Stimulated activated naive CD8-positive, alpha-beta T cell treated with anti-CD3 and anti-CD28 coated beads, Interleukin-15, Interleukin-2, amounts not matched to agents 100 ng/mL and 50 ng/mL, for 24 hours (primary cell): ENCODE measurements around the gene SMARCD3.

ENCODE experiments used
- H3K27ac Mint-ChIP-seq: one replicate; pipeline ENCODE4 v1.8.0; 2021; ENCODE audit warnings: mild to moderate bottlenecking, mixed read lengths
- H3K27me3 Mint-ChIP-seq: one replicate; pipeline ENCODE4 v1.8.0; 2021; ENCODE audit warnings: mixed read lengths
- H3K36me3 Mint-ChIP-seq: one replicate; pipeline ENCODE4 v1.8.0; 2021; ENCODE audit warnings: low read depth, mixed read lengths
- H3K4me1 Mint-ChIP-seq: one replicate; pipeline ENCODE4 v1.8.0; 2021; ENCODE audit warnings: low read depth, mixed read lengths
- H3K4me3 Mint-ChIP-seq: one replicate; pipeline ENCODE4 v1.8.0; 2021; ENCODE audit warnings: mild to moderate bottlenecking, mixed read lengths
- H3K9me3 Mint-ChIP-seq: one replicate; pipeline ENCODE4 v1.8.0; 2021; ENCODE audit warnings: mixed read lengths

SMARCD3 gene

DNA sequence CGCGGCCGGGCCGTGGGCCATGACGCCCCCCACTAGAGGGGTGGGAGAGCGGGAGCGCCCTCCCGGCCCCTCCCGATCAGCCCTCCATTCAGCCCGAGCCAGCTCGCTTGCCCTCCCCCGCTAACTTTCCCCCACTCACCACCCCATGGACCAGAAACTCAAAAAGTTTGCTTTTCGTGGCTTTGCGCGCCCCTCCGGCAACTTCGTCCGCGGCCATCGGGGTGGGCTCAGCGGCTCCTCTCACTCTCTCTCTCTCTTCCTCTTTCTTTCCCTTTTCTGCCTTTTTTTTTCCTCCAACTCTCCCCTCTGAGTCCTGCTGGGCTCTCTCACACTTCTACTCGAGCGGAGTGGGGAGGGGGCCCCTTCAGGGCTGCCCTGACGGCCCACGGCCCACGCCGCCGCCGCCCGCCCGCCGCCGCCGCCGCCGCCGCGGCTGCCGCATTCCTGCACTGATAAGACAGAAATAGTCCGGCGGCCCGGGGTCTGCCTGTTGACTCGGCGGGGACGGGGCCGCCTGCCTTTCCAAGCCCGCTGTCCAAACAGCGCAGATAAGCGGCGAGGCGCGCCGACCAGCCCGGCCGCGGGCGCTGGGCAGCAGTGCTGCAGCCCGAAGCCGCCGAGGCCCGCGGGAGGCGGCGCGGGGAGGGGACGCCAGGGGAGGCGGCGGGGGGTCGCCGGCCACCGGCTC, at the start of gene SMARCD3:
SMARCD3 (minus strand) TSS at position 349 of the 688 bp plus-strand sequence; CDS start at position 217, 132 bp downstream.
- H3K4me1 Mint-ChIP-seq: peaks cover 48% of the 10 kb centered on the region

GRCh38 chr7:151296202-151296992, 47.9 kb upstream of the SMARCD3 start:
- Mint-ChIP-seq H3K36me3 (no peaks in the 10 kb centered on the region), H3K9me3 (no peaks in the 10 kb centered on the region), H3K27ac (no peak overlapping the region), H3K4me3 (no peak overlapping the region), H3K4me1 (no peaks in the 10 kb centered on the region), H3K27me3 (peaks cover 21% of the 10 kb centered on the region)

More for the DNA sequence above, at the start of gene SMARCD3:
- Mint-ChIP-seq H3K9me3 (no peaks in the 10 kb centered on the region), H3K36me3 (no peaks in the 10 kb centered on the region), H3K4me3 (peak within 1 kb of the TSS; percentile 75), H3K27me3 (peaks cover 51% of the 10 kb centered on the region), H3K27ac (no peak within 1 kb of the TSS)

DNA sequence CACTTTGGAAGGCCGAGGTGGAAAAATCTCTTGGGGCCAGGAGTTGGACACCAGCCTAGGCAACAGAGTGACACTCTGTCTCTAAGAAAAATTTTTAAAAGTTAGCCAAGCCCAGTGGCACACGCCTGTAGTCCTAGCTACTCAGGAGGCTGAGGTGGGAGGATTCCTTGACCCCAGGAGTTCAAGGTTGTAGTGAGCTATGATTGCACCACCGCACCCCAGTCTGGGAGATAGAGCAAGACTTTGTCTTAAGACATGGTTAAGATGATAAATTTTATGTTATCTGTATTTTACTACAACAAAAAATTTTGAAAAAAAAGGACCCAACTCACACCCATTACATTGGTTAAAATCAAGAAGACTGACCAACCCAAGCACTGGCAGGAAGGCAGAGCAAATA, 44.4 kb upstream of the SMARCD3 start:
- Mint-ChIP-seq H3K4me1 (no peaks in the 10 kb centered on the region), H3K27me3 (peaks cover 18% of the 10 kb centered on the region), H3K27ac (no peak overlapping the region), H3K9me3 (no peaks in the 10 kb centered on the region), H3K4me3 (no peak overlapping the region), H3K36me3 (no peaks in the 10 kb centered on the region)

DNA sequence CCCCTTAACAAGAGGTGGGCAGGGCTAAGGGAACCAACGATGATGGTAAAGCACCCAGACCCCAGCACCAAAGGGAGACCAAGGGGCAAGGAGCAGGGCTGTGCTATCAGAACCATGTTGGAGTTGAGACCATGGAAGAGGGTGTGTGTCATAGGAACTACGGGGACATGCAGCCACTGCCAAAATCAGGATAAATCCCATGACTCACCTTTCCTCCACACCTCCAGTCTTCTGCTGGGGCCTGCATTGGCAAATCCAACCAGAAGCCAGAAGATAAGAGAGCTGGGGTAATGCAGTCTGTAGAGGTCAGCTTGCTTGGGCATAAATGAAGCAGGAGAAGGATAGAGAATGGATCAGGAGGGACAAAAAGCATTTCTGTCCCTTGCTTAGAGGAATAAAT, 42.7 kb upstream of the SMARCD3 start:
- H3K27ac Mint-ChIP-seq: no peak overlapping the region
- H3K27me3 Mint-ChIP-seq: peaks cover 23% of the 10 kb centered on the region
- peaks cover 4% of the 10 kb centered on the region for H3K4me1 Mint-ChIP-seq
- no peaks in the 10 kb centered on the region for H3K36me3 Mint-ChIP-seq
- no peaks in the 10 kb centered on the region for H3K9me3 Mint-ChIP-seq
- no peak overlapping the region for H3K4me3 Mint-ChIP-seq

- peaks cover 9% of the 10 kb centered on the region for H3K4me1 Mint-ChIP-seq
- no peaks in the 10 kb centered on the region for H3K9me3 Mint-ChIP-seq
- peaks cover 18% of the 10 kb centered on the region for H3K27me3 Mint-ChIP-seq
- no peak overlapping the region for H3K27ac Mint-ChIP-seq
- H3K36me3 Mint-ChIP-seq: no peaks in the 10 kb centered on the region
- H3K4me3 Mint-ChIP-seq: no peak overlapping the region
Observed at GRCh38 chr7:151290355-151290760, 41.9 kb upstream of the SMARCD3 start.

DNA sequence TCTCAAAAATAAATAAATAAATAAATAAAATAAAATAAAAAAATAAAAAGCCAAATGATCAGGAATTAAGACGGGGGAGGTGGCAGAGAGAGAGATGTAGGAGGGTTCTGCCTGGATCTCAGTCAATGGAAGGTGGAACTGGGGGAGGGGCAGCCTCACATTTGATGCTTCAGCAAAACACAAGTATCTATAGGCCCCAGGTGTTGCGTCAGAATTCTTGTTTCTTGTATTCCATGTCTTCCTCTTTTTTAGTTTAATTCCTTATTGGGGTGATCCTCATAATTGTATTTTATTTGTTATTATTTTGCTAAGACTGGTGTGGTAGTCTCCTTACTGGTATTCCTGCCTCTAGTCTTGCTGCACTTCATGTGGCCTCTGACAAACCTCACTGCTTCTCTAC, 41.4 kb upstream of the SMARCD3 start:
- Mint-ChIP-seq H3K4me1 (peaks cover 12% of the 10 kb centered on the region), H3K9me3 (no peaks in the 10 kb centered on the region), H3K27ac (no peak overlapping the region), H3K27me3 (peaks cover 15% of the 10 kb centered on the region), H3K4me3 (no peak overlapping the region), H3K36me3 (no peaks in the 10 kb centered on the region)

DNA sequence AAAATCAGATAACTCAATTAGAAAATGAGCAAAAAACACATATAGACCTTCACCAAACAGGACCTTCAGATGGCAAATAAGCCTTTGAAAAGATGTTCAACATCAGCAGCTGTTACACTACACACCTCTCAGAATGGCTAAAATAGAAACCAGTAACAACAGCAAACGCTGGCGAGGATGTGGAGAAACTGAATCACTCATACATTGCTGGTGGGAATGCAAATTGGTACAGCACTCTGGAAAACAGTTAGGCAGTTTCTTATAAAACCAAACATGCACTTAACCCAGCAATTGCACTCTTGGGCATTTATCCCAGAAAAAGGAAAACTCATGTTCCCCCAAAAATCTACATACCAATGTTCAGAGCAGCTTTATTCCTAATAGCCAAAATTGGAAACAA, 37.7 kb upstream of the SMARCD3 start:
- Mint-ChIP-seq H3K27me3 (peaks cover 25% of the 10 kb centered on the region), H3K4me3 (no peak overlapping the region), H3K27ac (no peak overlapping the region)

GRCh38 chr7:151283302-151283701, 34.8 kb upstream of the SMARCD3 start:
- H3K4me1 Mint-ChIP-seq: peaks cover 12% of the 10 kb centered on the region
- no peak overlapping the region for H3K27ac Mint-ChIP-seq
- no peaks in the 10 kb centered on the region for H3K36me3 Mint-ChIP-seq
- H3K4me3 Mint-ChIP-seq: no peak overlapping the region
- H3K9me3 Mint-ChIP-seq: no peaks in the 10 kb centered on the region
- peaks cover 30% of the 10 kb centered on the region for H3K27me3 Mint-ChIP-seq

More for the DNA sequence above, 37.7 kb upstream of the SMARCD3 start:
- no peaks in the 10 kb centered on the region for H3K9me3 Mint-ChIP-seq
- peaks cover 12% of the 10 kb centered on the region for H3K4me1 Mint-ChIP-seq
- H3K36me3 Mint-ChIP-seq: no peaks in the 10 kb centered on the region

GRCh38 chr7:151282111-151282510, 33.6 kb upstream of the SMARCD3 start:
- no peak overlapping the region for H3K4me3 Mint-ChIP-seq
- H3K36me3 Mint-ChIP-seq: no peaks in the 10 kb centered on the region
- no peak overlapping the region for H3K27ac Mint-ChIP-seq
- H3K9me3 Mint-ChIP-seq: no peaks in the 10 kb centered on the region
- peaks cover 25% of the 10 kb centered on the region for H3K27me3 Mint-ChIP-seq
- peaks cover 17% of the 10 kb centered on the region for H3K4me1 Mint-ChIP-seq

GRCh38 chr7:151281686-151282085, 33.2 kb upstream of the SMARCD3 start:
- H3K27ac Mint-ChIP-seq: no peak overlapping the region
- H3K9me3 Mint-ChIP-seq: no peaks in the 10 kb centered on the region
- H3K36me3 Mint-ChIP-seq: no peaks in the 10 kb centered on the region
- peaks cover 24% of the 10 kb centered on the region for H3K27me3 Mint-ChIP-seq
- H3K4me1 Mint-ChIP-seq: peaks cover 19% of the 10 kb centered on the region
- no peak overlapping the region for H3K4me3 Mint-ChIP-seq

DNA sequence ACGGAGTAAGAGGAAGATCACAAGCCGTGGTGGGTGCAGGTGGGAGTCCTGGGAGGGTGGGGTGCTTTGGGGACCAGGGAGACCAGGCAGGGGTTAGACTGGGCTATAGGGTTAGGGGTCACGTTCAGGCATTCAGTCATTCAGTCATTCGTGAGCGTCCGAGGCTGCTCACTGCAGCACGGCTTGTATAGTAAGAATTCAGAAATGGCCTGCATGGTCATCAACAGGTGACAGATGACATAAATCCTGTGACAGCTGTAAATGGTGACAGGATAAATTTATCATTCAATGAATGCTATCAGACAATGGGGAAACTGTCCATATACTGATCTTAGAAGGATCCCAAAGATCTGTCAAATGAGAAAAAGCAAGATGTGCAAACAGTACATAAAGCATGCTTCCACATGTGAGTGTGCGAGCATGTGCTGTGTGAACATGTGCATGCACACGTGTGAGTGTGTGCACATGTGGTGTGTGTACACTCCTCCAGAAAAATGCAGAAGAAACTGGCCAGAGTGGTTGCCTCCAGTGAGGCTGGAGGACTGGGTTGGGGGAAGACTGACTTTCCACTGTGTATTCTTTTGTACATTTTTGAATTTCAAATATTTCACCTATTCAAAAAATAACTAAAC, 32.0 kb upstream of the SMARCD3 start:
- Mint-ChIP-seq H3K4me1 (peaks cover 11% of the 10 kb centered on the region), H3K27me3 (peaks cover 24% of the 10 kb centered on the region), H3K9me3 (no peaks in the 10 kb centered on the region), H3K4me3 (no peak overlapping the region), H3K27ac (no peak overlapping the region), H3K36me3 (no peaks in the 10 kb centered on the region)

GRCh38 chr7:151279868-151280267, 31.4 kb upstream of the SMARCD3 start:
- H3K4me3 Mint-ChIP-seq: no peak overlapping the region
- H3K4me1 Mint-ChIP-seq: peaks cover 10% of the 10 kb centered on the region
- peaks cover 24% of the 10 kb centered on the region for H3K27me3 Mint-ChIP-seq
- H3K36me3 Mint-ChIP-seq: no peaks in the 10 kb centered on the region
- no peak overlapping the region for H3K27ac Mint-ChIP-seq
- H3K9me3 Mint-ChIP-seq: no peaks in the 10 kb centered on the region

GRCh38 chr7:151278949-151279348, 30.5 kb upstream of the SMARCD3 start:
- Mint-ChIP-seq H3K27ac (no peak overlapping the region), H3K9me3 (no peaks in the 10 kb centered on the region)

DNA sequence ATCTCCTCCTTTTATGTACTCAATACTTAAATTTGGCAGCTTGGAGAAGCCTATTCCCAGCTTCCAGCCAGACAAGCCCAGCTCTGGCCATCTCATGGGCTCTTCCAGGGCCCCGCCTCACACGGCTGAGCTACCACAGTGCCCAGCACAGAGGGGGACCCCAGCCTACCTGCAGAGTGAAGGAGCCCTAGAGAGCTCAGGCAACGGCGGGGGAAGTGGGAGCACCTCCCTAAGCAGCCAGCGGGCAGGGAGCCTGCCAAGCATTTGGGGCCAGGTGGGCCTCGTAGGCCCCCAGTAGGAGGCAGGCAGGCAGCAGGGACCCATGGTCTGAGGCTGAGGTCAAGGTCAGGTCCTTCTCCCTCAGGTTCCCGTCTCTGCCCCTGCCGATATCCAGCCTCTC, 29.1 kb upstream of the SMARCD3 start:
- H3K36me3 Mint-ChIP-seq: no peaks in the 10 kb centered on the region
- H3K27me3 Mint-ChIP-seq: peaks cover 12% of the 10 kb centered on the region
- no peaks in the 10 kb centered on the region for H3K9me3 Mint-ChIP-seq
- H3K4me3 Mint-ChIP-seq: peak overlapping the region; percentile 65
- H3K27ac Mint-ChIP-seq: peak overlapping the region; percentile 56
- peaks cover 15% of the 10 kb centered on the region for H3K4me1 Mint-ChIP-seq

More at GRCh38 chr7:151278949-151279348, 30.5 kb upstream of the SMARCD3 start:
- Mint-ChIP-seq H3K36me3 (no peaks in the 10 kb centered on the region), H3K27me3 (peaks cover 20% of the 10 kb centered on the region), H3K4me1 (peaks cover 15% of the 10 kb centered on the region), H3K4me3 (no peak overlapping the region)
